Kidney epithelial cell (primary cell): ENCODE measurements around the gene SMIM10L1. TPM values are rescaled to one million over a fixed set of nuclear protein-coding genes. Genes with fewer than 3 reads are reported as not detected.

ENCODE experiments used
- DNase-seq: peaks from one replicate; pipeline ENCODE4 v3.0.0-alpha.2; 2010; ENCODE audit warnings: low read depth
- H3K27me3 ChIP-seq: 2 replicates; pipeline ENCODE4 v1.6.0; 2011; ENCODE audit warnings: low read length; ENCODE audit not compliant: control insufficient read depth, insufficient read depth
- H3K36me3 ChIP-seq: 2 replicates; pipeline ENCODE4 v1.5.1; 2011; ENCODE audit warnings: low read length; ENCODE audit not compliant: control insufficient read depth, insufficient read depth
- H3K4me3 ChIP-seq: 2 replicates; pipeline ENCODE4 v1.5.1; 2011; ENCODE audit warnings: low read depth, mild to moderate bottlenecking, control low read depth, low read length
- total RNA-seq: library from RNA; depleted of rRNA; stranded (reverse); fragments of >200 nt; gene quantifications from 2 replicates; pipeline ENCODE4 v1.2.3, GENCODE V29; 2015
- TF ChIP-seq, protein P1 (sequence below): IDR thresholded peaks from 2 replicates; pipeline ENCODE4 v1.5.1; 2011; ENCODE audit warnings: mild to moderate bottlenecking, moderate library complexity, low read length, control low read depth, inconsistent platforms; ENCODE audit not compliant: insufficient read depth, poor library complexity, severe bottlenecking

SMIM10L1 gene
- total RNA-seq, 1 donor from 2014 or later: 12.1 TPM

GRCh38 chr12:11154400-11154925 lies 16.5 kb upstream of the SMIM10L1 start:
- DNase-seq: no peak
- H3K27me3 ChIP-seq: no peaks in the 10 kb centered on the region
- H3K36me3 ChIP-seq: no peaks in the 10 kb centered on the region
- TF ChIP-seq, protein P1, sequence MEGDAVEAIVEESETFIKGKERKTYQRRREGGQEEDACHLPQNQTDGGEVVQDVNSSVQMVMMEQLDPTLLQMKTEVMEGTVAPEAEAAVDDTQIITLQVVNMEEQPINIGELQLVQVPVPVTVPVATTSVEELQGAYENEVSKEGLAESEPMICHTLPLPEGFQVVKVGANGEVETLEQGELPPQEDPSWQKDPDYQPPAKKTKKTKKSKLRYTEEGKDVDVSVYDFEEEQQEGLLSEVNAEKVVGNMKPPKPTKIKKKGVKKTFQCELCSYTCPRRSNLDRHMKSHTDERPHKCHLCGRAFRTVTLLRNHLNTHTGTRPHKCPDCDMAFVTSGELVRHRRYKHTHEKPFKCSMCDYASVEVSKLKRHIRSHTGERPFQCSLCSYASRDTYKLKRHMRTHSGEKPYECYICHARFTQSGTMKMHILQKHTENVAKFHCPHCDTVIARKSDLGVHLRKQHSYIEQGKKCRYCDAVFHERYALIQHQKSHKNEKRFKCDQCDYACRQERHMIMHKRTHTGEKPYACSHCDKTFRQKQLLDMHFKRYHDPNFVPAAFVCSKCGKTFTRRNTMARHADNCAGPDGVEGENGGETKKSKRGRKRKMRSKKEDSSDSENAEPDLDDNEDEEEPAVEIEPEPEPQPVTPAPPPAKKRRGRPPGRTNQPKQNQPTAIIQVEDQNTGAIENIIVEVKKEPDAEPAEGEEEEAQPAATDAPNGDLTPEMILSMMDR: no peak
- no peak overlapping the region for H3K4me3 ChIP-seq

DNA sequence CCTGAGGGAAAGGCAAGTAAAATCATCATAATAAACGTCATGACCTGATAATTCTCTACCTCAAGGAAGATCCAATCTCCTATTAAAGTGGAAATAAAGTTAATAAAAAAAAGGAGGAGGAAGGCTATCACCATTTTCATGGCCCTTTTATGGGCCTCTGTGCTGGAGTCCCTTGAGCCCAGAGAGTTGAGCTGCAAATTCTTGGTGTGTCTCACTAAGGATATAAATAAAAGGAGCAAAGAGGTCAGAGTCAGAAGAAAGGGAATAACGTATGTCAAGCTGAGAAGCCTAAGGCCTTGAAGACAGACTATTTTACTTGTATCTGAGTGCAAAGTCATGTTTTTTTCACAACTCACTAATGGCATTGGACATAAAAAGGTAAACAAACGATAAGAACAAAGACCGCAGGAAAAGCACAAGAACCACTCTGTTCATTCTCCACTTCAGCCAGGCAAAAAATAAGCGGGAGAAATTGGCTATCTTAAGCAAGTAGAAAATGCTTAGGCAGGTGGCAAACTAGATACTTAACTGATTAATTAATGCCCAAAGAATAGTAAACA lies 12.0 kb upstream of the SMIM10L1 start:
- H3K36me3 ChIP-seq: no peaks in the 10 kb centered on the region
- H3K27me3 ChIP-seq: no peaks in the 10 kb centered on the region
- no peak overlapping the region for H3K4me3 ChIP-seq
- TF ChIP-seq, protein P1: no peak
- no peak for DNase-seq

- TF ChIP-seq, protein P1: no peak
- DNase-seq: no peak
- no peak overlapping the region for H3K4me3 ChIP-seq
- no peaks in the 10 kb centered on the region for H3K36me3 ChIP-seq
- no peaks in the 10 kb centered on the region for H3K27me3 ChIP-seq
These were observed 8.5 kb upstream of the SMIM10L1 start for GRCh38 chr12:11162502-11162901.

- no peak for DNase-seq
- TF ChIP-seq, protein P1: no peak
- Histone ChIP-seq H3K4me3 (no peak overlapping the region), H3K27me3 (no peaks in the 10 kb centered on the region), H3K36me3 (no peaks in the 10 kb centered on the region)
These were observed 6.6 kb upstream of the SMIM10L1 start for GRCh38 chr12:11164384-11164783.

DNA sequence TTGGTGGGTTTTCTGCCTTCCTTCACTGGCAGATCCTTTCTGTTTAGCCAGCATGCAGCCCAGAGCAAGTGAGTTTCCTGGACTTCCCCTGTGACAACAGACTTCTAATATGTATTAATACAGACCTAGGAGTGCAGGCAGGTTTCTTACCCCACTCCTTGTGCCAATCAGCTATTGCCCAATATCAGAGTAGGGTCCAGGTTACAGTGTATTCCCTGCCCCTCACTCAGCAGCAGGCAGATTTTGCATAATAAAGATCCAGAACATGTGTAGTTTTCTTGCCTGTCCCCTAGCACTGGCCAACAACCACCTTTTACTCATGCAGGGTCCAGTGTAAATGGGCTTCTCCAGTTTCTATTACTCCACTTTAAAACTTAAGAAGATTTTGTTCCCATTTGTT lies 4.7 kb upstream of the SMIM10L1 start:
- TF ChIP-seq, protein P1: no peak
- no peaks in the 10 kb centered on the region for H3K36me3 ChIP-seq
- no peaks in the 10 kb centered on the region for H3K27me3 ChIP-seq
- H3K4me3 ChIP-seq: no peak overlapping the region
- DNase-seq: no peak

GRCh38 chr12:11170810-11171144 lies 217 bp upstream of the SMIM10L1 start:
- no peak for DNase-seq
- H3K4me3 ChIP-seq: peak overlapping the region; percentile 84
- TF ChIP-seq, protein P1: no peak

More at GRCh38 chr12:11170810-11171144, 217 bp upstream of the SMIM10L1 start:
- Histone ChIP-seq H3K36me3 (no peaks in the 10 kb centered on the region), H3K27me3 (no peaks in the 10 kb centered on the region)
